Measurements from ENCODE around the gene CTNNA3.

The CTNNA3 gene

DNA sequence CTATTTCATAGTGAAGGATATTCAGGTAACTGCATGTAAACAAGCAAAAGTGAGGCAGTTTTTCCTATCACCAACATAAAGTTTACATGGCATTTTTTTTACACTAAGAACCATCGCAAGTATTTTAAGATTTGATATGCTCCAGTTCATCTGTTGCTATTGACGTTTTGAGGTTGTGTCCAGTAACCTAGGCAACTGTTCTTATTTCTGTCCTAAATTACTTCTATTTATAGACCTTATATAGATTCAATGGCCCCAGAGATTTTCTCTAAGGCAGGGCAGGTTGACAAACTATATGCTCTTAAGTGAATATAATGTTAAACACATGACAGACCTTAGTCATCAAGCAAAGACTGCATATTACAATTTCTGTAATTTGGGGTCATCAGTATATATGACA, 1600.4 kb downstream of the CTNNA3 start:
- DNase-seq (ENCODE audit: low read depth): no peak

DNA sequence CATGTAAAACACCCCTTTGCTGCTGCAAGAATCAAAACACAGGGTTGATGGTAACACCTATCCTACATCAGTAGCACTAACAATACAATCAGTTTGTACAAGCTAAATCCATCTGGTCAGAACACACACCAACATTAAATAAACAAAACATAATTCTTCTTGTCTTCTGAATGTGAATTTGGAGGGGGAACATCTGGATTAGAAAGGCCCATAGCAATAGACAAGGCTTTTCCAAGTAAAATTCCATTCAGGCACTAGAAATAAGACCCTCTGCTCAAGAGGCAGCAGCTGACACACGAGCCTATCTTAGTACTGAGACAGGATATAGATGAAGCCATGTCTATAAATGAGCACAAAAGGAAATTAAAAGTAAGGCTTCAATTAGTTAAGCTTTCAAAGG, 1610.1 kb downstream of the CTNNA3 start:
- no peak for DNase-seq (ENCODE audit: low read depth)

DNA sequence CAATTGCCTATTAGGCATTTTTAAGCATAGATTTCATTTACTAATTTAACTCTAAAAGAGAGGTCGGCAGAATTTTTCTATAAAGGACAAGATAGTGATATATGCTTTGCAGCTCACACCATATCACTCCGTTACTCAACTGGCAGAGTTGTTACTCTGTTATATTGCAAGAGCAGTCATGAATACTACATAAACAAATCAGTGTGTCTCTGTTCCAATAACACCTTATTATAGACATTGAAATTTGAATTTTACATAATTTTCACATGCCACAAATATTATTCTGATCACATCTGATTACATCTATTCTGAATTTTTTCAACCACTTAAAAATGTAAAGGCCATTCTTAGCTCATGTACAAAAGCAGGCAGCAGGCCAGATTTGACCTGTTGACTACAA, 1624.1 kb downstream of the CTNNA3 start:
- DNase-seq (ENCODE audit: low read depth): no peak

DNA sequence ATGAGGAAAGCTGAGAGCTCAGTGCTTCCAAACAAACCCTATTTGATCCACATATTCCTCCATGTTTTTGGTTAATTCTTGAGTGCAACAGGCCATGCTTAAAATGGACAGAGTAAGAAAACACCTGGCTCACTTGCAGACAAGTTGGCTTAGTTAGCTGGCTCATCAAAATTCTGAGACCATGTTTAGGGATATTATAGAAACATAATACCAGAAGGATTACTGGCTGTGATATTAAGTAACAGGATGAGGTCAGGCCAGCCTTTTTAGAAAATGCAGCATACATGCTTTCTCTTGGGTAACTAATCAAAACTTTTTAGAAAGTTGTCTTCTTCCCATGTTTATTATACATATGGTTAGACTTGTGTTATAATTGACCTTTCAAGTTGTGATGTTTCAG, 1637.4 kb downstream of the CTNNA3 start:
- no peak for DNase-seq (ENCODE audit: low read depth)

DNA sequence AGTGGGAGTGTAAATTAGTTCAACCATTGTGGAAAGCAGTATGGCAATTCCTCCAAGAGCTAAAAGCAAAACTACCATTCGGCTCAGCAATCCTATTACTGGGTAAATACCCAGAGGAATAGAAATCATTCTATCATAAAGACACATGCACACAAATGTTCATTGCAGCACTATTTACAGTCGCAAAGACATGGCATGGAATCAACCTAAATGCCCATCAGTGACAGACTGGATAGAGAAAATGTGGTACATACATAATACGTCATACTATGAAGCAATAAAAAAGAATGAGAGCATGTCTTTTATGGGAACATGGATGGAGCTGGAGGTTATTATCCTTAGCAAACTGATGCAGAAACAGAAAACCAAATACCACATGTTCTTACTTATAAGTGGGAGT, 1646.7 kb downstream of the CTNNA3 start:
- no peak for DNase-seq (ENCODE audit: low read depth)

DNA sequence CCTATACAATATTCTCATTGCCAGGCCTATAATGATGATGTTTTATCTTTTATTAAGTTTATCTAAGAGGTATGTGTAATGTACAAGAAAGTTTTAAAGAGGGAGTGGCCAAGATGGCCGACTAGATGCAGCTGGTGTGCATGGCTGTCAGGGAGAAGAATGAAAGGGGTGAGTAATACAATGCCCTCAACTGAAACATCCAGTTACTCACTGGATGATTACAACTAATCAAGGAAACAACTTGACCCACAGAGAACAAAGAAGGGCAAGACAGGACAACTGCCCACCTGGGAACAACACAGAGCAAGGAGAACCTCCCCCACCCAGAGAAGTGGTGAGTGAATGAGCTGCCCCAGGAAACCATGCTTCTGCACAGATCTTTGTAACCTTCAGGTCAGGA, 1650.1 kb downstream of the CTNNA3 start:
- DNase-seq (ENCODE audit: low read depth): no peak

DNA sequence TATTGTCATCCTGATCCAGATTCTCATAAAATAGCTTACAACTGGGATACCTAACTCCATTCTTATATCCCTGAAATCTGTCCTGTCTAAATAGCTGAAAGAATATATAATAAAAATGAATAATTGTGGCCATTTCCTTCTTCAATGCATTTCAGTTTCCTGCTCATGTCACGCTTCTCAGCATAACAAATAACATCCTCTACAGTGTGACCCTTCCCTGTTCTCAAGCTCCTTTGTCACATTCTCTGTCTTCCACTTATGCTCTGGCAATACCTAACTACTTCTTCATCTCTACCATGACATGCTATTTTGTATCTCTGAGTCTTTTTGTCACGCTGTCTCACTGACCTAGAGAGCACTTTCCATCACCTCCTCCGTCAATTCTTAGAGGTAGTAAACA, 1654.2 kb downstream of the CTNNA3 start:
- DNase-seq (ENCODE audit: low read depth): no peak

DNA sequence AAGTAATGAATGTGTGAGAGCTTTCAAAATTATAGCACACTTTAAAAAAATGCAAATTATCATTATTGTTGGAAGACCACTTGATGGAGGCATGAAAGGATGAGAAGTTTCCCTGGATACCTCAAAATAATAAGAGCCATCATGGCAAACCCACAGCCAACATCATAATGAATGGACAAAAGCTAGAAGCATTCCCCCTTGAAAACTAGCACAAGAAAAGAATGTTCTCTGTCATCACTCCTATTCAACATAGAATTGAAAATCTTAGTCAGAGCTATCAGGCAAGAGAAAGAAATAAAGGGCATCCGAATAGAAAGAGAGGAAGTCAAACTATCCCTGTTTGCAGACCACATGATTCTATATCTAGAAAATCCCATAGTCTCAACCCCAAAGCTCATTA, 1657.4 kb downstream of the CTNNA3 start:
- no peak for DNase-seq (ENCODE audit: low read depth)

DNA sequence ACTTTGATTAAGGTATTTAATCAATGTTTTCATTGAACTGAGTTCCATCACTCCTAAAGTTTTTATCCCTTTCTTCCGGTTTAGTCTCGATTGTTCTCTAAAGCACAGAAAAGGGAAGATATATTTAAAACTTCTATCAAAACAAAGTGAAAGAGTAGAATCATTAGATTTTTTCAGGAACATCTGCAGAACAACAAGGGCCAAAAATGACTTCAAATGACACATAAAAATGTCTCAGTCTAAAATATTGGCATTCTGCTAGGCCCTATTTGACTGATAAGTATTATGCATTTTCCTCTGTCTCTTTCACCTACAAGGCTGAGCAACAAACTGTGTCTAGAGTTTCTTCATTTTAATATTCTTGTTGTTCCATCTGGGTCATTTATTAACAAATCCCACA, 1669.7 kb downstream of the CTNNA3 start:
- no peak for DNase-seq (ENCODE audit: low read depth)

DNA sequence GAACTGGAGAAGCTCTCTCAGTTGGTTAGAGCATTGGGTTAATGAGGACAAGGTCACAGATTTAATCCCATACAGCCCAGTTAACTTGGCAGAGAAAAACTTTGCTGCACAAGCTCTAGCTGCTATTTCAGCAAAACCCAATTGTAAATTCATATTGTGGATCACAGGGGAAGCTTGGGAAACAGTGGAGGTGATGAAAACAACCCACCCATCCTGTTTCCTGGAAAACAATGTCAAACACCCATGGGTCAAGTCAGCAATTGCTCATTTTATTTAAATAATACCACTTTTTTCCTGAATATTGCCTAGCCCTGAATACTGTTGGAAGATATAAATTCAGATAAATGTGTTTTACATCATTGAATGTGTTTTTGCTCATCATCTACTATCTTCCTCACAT, 1670.8 kb downstream of the CTNNA3 start:
- DNase-seq (ENCODE audit: low read depth): no peak

DNA sequence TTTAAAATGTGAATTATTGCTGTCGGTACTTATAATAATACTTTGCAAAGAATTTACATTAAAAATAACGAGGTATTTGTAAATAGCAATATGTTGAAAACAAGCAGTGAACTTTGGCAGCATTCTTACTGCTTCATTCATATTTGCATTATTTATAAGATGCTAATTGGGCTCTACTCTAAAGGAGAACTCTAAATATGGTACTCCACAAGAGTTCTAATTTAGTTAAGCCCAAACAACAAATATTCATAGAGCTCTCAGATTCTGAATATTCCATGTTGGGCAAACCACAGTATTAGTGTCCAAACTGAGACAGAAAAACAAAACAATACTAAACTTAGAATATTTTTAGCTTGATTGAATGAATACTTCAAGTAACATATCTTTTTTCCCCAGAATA, 1674.6 kb downstream of the CTNNA3 start:
- DNase-seq (ENCODE audit: low read depth): no peak

DNA sequence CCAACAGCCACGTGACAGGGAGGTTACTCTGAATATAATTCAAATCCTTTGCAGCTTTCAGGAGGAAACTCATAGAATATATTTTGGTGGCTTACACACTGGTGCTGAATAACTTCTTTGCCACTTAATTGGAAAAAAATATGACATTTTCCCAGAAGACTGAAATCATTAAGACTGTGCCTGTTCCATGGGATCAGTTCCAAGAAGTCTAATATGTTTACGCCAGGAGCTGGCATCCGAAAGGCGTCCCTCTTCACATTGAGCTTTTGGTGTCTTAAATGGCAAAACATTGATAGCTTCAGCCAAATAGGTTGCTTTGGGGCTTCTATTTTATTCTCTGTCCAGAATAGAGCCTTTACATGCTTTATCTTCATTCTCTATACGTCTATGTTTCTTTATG, 1687.8 kb downstream of the CTNNA3 start:
- no peak for DNase-seq (ENCODE audit: low read depth)

DNA sequence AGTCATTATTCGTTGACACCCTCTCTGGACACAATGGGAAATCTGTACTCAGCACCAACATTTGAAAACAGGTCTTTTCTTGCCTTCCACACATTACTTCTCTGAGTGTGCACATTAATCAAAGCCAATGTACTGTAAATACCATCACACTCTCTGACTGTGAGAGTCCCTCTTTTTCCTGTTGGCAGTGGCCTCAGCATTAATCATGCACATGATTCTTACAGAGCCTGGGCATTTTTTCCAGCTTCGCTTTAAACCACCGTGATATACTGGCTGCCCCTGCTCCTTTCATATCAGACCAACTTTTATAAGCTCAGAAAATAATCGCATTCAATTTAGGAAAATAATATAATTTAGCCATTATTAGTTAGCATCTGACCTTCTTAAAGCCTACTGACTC, 1689.6 kb downstream of the CTNNA3 start:
- no peak for DNase-seq (ENCODE audit: low read depth)

DNA sequence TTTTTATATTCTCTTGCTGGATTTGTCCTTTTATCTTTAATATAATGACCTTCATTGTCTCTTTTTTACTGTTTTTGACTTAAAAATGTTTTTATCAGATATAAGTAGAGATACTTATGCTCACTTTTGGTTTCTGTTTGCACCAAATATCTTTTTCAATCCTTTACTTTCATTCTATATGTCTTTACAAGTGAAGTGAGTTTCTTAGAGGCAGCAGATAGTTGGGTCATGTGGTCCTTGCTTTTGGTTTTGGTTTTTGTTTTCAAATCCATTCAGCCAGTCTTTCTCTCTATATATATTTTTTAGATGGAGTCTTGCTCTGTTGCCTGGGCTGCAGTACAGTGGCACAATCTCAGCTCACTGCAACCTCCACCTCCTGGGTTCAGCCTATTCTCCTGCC, 1702.5 kb downstream of the CTNNA3 start:
- DNase-seq (ENCODE audit: low read depth): no peak

DNA sequence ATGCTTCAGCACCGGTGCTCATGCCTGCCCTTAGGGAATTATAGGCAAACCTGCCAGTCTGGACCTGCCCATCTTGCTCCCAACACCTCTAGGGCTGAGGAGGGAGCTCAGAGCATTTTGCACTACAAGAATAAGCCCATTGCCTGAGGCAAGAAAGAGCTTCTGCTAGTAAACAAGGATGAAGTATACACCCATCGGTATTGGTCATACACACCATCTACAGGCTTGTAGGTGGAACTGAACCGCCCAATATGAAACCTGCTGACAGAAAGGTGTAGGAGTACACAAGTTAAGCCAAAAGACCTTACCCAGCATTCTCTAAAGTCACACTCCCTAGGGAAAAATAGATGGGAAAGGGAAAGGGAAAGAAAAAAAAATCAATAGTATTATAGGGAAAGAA, 1727.1 kb downstream of the CTNNA3 start:
- no peak for DNase-seq (ENCODE audit: low read depth)

DNA sequence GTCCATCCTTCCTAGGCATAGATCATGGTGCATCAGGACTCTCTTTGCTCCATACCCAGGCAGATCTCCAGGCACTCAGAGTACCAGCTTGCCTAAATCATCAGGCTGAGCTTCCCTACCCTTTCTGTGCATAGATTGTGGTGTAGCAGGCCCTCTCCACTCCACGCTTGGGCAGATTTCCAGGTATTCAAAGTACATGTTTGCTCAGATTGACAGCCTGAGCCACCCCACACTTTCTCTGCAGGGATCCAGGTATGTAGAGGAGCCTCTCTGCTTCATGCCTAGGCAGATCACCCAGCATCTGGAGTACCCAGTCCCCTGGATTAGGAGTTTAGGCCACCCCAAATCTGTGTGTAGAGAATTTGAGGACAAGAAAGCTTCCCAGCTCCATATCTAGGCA, 1727.6 kb downstream of the CTNNA3 start:
- DNase-seq (ENCODE audit: low read depth): no peak

DNA sequence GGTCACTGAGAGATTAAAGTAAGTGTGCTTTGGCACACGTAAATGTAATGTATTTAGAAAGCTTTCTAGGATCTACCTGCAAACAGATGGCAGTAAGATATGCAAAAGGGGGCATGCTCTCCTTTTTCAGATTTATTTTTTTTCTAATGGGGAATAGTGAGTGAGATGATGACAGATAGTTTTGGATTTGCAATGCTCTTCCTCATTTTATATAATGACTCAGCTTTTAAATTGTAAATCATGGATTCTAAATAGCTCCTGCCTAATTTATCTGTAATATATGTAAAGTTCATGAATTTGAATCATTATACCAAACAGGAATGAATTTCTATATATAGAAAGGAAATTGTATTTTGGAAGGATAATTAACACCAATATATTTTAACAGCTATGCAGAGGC, 1731.8 kb downstream of the CTNNA3 start:
- no peak for DNase-seq (ENCODE audit: low read depth)

DNA sequence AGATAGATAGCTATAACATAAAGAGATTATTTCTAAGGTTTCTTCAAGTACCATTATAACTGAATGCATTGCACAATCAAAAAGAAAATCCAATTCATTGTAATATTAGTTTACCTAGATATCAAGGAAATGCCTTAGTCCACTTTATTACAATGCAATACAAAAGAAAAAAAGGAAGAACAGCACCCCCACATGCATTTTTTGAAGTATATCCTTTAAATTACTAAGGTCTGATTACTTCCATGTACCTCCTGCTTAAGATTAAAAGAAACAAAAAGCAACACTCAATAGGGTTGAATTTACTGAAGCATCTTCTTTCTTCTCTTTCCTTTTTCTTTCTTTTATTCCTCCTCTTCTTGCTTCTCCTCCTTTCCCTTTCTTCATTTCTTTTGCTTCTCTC, 1743.9 kb downstream of the CTNNA3 start:
- DNase-seq (ENCODE audit: low read depth): no peak

DNA sequence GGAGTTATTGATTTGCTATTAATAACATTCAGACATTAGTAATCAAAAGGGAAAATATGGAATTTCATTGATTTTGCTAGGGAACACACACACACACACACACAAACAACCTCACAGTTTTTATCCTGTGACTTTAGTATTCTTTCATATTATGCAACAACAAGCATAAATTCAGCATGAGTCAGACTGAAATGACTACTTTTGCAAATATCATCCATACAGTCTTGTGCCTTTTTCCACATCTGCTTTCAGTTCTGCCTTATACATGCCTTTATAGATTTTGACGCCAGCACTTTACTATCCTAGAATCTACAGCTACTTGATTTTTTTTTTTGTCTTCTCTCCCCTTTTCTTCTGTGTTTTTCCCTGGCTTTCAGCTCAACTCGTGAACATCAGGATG, 1745.9 kb downstream of the CTNNA3 start:
- no peak for DNase-seq (ENCODE audit: low read depth)

DNA sequence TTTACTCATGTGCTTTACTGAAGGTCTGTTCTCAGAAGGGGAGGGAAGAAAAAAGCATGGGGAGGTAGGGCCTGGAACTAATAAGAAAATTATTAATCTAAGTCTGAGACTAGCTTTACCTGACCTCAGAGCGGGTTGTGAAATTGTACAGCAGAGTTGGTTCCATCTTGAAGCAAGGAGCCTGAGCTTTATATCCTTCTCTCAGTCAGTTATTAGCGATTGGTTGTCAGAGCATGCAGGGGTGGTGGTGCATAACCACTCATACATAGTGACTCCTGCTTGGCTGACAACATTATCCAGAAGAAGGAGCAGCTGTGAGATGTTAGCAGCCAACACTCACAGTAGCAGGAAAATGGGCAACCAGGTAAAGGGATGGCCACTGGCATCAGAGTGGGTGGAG, 1746.5 kb downstream of the CTNNA3 start:
- DNase-seq (ENCODE audit: low read depth): no peak

DNA sequence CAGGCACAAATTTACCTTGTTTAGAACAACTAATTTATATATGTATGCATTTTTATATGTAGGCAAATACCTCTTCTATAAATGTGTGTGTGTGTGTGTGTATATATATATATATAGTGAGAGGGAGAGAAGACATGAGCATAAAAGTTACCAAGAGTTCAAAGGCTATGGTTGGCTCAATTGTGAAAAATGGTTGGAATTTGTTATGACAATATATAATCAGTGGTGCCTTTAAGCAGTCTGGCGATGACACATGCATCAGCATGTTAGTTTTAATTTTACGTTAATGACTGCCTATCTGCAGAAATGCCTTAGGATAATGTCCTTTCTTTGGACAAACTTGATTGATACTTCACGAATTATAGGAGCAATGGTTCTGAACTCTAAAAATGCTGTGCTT, 1750.9 kb downstream of the CTNNA3 start:
- DNase-seq (ENCODE audit: low read depth): no peak

DNA sequence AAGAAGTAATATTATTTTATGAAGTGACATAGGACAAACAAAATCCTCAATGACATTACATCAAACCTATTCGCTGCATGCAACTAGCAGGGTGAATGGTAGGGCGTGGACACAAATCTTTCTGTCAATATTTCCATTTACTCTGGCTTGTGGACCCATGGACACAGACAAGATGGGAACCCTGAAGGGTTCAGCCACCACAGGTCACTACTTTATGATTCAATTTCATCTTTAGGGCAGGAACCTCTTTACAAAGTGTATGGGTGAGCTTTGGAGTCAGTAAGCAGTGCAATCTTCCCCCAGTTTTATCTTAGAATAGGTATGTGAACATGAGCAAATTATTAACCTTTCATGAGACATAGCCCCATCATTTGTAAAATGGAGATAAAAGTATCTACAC, 1752.5 kb downstream of the CTNNA3 start:
- DNase-seq (ENCODE audit: low read depth): no peak

DNA sequence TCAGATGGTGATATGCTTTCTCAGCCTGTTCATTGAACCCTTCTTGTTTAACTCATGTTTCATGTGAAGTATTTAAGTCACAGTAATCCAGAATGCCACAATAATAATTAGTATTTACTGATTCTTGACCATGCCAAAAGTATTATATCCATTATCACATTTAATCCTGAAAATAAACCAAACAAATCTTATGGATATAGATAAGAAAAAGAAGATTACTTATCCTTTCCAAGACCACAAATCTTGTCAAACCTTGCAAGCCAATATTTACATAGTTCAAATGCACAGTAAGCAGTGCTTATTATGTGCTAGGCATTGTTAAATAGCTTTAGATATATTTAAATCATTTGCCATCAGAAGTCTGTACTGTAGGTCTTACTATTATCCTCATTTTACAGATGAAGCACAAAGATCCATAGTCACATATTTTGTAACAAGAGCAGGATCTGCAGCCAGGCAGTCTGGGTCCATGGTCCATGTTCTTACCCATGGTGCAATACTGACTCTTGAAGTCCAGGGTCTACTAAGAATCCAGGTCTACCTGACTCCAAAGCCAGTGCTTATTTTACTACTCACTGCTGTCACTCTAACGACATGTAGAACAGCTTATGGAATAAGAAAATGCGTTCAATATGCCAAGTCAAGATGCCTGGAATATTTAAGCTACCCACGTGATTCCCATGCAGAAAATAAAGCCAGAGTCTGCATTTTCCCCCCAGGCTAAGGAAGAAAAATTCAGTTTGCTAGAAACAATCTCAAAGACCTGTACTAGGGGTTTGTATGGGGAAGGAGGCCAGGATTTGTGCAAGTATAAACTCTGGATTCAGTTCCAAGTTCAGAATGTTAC, 1755.0 kb downstream of the CTNNA3 start:
- DNase-seq (ENCODE audit: low read depth): no peak

DNA sequence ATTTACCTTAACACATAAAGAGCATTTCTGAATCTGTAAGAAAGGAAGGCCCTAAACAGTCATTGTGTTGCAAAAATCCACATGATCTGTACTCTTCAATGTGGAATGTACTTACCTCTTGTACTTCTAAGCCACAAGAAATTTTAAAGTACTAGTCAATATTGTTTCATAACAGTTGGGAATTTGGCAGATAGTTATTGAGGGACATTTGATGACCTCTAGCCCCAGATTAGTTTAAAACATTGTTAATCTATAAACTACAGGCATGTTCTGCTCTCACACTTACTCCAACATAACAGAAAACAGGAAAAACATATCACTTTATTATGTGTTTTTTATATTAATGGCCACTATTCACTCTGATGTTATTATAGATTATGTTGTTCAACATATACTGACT, 1755.9 kb downstream of the CTNNA3 start:
- DNase-seq (ENCODE audit: low read depth): no peak

Data from amniotic epithelial cell (primary cell).